MCF 10A (cell line): Measurements from ENCODE around the gene TLE3. TPM values are rescaled to one million over a fixed set of nuclear protein-coding genes. Genes with fewer than 3 reads are reported as not detected.

Source experiments
- BruUV-seq: library from RNA; stranded (reverse); fragments of 400-500 nt; replicated peaks from 2 replicates; lab custom pipeline; 2021; lab: Mats Ljungman, UMichigan
- CTCF ChIA-PET: fragments of 300-600 bp; sonication (Branson Sonifier 250); formaldehyde crosslinking; extraction: SDS; loops from one replicate; lab custom pipeline; 2021; ENCODE audit warnings: antibody characterized with exemption, inconsistent platforms; lab: Yijun Ruan, JAX
- POLR2A ChIA-PET: fragments of 300-600, 350-650 bp; sonication (Branson Sonifier 250); formaldehyde crosslinking; extraction: SDS; loops from one replicate; lab custom pipeline; 2020; ENCODE audit warnings: antibody characterized with exemption, inconsistent platforms; lab: Yijun Ruan, JAX
- DNase-seq: peaks from one replicate; pipeline ENCODE4 v3.0.0-alpha.2; 2018; ENCODE audit not compliant: unreplicated experiment
- H3K27ac Mint-ChIP-seq: one replicate; pipeline ENCODE4 v1.8.0; 2022; ENCODE audit warnings: mild to moderate bottlenecking, low read depth, mixed read lengths; ENCODE audit not compliant: unreplicated experiment
- H3K27me3 Mint-ChIP-seq: one replicate; pipeline ENCODE4 v1.8.0; 2022; ENCODE audit warnings: mixed read lengths; ENCODE audit not compliant: insufficient read depth, unreplicated experiment
- H3K36me3 Mint-ChIP-seq: one replicate; pipeline ENCODE4 v1.8.0; 2022; ENCODE audit warnings: mild to moderate bottlenecking, moderate library complexity, mixed read lengths; ENCODE audit not compliant: insufficient read depth, unreplicated experiment
- H3K4me1 Mint-ChIP-seq: one replicate; pipeline ENCODE4 v1.8.0; 2022; ENCODE audit warnings: mixed read lengths; ENCODE audit not compliant: insufficient read depth, unreplicated experiment
- H3K4me3 Mint-ChIP-seq: one replicate; pipeline ENCODE4 v1.8.0; 2022; ENCODE audit warnings: mild to moderate bottlenecking, moderate library complexity, mixed read lengths; ENCODE audit not compliant: unreplicated experiment
- H3K9me3 Mint-ChIP-seq: one replicate; pipeline ENCODE4 v1.8.0; 2022; ENCODE audit warnings: mixed read lengths; ENCODE audit not compliant: unreplicated experiment
- CTCF ChIP-seq: fragments of 200-600 bp; IDR thresholded peaks from one replicate; pipeline ENCODE4 v1.8.0; 2022; ENCODE audit warnings: antibody characterized with exemption, mild to moderate bottlenecking; ENCODE audit not compliant: unreplicated experiment
- intact Hi-C: fragments of 100-400 bp; cut with micrococcal nuclease; formaldehyde crosslinking; loops from 2 replicates; pipeline ENCODE4 v1.14.1; 2022
- total RNA-seq: library from RNA; stranded (reverse); gene quantifications from 2 replicates; pipeline ENCODE4 v1.2.3, GENCODE V29; 2022

The TLE3 gene
- total RNA-seq, 1 experiment from 2014 or later: 23.2 TPM

- peak; percentile 71 for DNase-seq
- peak overlapping the region; percentile 28 for H3K4me3 Mint-ChIP-seq
- H3K4me1 Mint-ChIP-seq: peaks cover 13% of the 10 kb centered on the region
- no peak overlapping the region for H3K27ac Mint-ChIP-seq
- no peaks in the 10 kb centered on the region for H3K36me3 Mint-ChIP-seq
- no peaks in the 10 kb centered on the region for H3K9me3 Mint-ChIP-seq
- BruUV-seq: no TSS peak
- CTCF ChIA-PET: interaction anchor here (0.6 to 1.2 kb wide), 2 partner anchors 10 to 13 kb away, joined by 6 read pairs; no protein-coding TSS in a partner anchor
- H3K27me3 Mint-ChIP-seq: peaks cover 15% of the 10 kb centered on the region
- TF ChIP-seq CTCF: no peak
- intact Hi-C loops: loop anchor here (1.0 kb wide), 1 partner anchor 10 kb away; no protein-coding TSS in a partner anchor
- POLR2A ChIA-PET: interaction anchor here (0.6 to 3.8 kb wide), 6 partner anchors 10 to 649 kb away, joined by 3 to 53 read pairs (median 3); partner anchors contain the start of gene TLE3
These were observed 13.7 kb upstream of the TLE3 start for GRCh38 chr15:70111203-70112073.

DNA sequence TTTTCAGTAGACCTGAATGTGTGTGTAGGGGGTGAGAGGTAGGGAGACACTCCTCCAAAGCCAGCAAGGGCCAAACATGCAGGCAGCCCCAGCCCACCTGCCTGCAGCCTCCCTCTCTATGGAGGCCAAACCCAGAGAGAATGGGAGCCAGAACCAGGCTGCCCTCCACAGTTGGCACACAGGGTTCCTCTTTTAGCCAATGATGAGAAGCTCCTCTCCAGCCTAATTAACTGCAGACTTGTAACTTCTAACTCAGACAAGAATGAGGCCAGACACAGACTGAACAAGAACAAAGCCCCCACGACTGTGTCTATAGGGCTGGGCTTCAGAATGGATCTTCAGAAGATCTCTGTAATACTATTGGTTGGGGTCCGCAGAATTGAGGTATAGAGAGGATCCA, 12.3 kb upstream of the TLE3 start:
- intact Hi-C loops: no loop called here
- Mint-ChIP-seq H3K27me3 (peaks cover under 1% of the 10 kb centered on the region), H3K27ac (no peak overlapping the region), H3K9me3 (no peaks in the 10 kb centered on the region), H3K4me3 (no peak overlapping the region), H3K36me3 (no peaks in the 10 kb centered on the region), H3K4me1 (peaks cover 13% of the 10 kb centered on the region)
- TF ChIP-seq CTCF: no peak
- BruUV-seq: no TSS peak
- ChIA-PET CTCF (interaction anchor here (0.5 to 1.2 kb wide), 4 partner anchors 11 to 1478 kb away, joined by 3 to 6 read pairs (median 4); partner anchors contain the start of gene TLE3), POLR2A (interaction anchor here (0.7 to 3.8 kb wide), 3 partner anchors 9 to 365 kb away, joined by 3 to 53 read pairs (median 3); no protein-coding TSS in a partner anchor)
- no peak for DNase-seq

- CTCF ChIA-PET: interaction anchor here (0.5 to 0.9 kb wide), 2 partner anchors 12 to 1479 kb away, joined by 3 read pairs; partner anchors contain the start of gene TLE3
- no peak for TF ChIP-seq CTCF
- POLR2A ChIA-PET: interaction anchor here (0.7 to 3.8 kb wide), 3 partner anchors 8 to 365 kb away, joined by 3 to 53 read pairs (median 3); no protein-coding TSS in a partner anchor
- no TSS peak for BruUV-seq
- intact Hi-C loops: no loop called here
- Mint-ChIP-seq H3K9me3 (no peaks in the 10 kb centered on the region), H3K36me3 (no peaks in the 10 kb centered on the region), H3K4me1 (peaks cover 13% of the 10 kb centered on the region), H3K4me3 (no peak overlapping the region), H3K27me3 (no peaks in the 10 kb centered on the region), H3K27ac (no peak overlapping the region)
- no peak for DNase-seq
These were observed 11.8 kb upstream of the TLE3 start for GRCh38 chr15:70109531-70109930.
